ENCODE results near the gene ZNF580.

DNA sequence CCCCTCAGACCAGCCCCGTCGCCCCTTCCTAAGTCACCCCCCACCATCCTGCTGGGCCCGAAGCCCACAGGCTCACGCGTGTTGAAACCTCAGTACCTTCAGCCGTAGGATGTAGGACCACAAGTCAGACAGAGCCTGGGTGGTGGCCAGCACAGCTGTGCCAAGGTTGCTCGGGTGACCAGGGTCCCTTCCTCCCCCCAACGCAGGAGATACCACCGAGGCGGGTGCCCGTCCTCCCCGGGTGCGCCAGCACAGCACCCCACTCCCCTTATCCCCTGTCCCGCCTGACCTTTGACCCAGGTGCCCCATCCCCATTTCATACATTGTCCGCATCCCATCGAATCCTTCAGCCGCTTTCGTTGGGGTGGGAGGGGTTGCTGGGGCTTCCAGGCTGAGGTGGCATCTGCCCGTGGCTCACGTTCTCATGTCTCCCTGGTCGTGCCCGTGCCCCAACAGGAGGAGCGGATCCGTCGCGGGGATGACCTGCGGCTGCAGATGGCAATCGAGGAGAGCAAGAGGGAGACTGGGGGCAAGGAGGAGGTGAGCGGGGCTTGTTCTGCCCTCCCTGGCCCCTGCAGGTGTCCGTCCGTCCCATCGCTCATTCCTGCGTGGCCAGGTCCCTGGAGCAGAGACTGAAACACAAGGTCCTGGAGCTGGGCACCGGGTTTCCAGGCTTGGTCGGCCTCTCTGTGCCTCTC lies 48.8 kb downstream of the ZNF580 start:
- TF ChIP-seq SMC3 (conservative IDR thresholded peaks at IDR 0.05; ENCODE audit: insufficient read depth, low read depth, low read length) (no peak), SRF (CRISPR knock-in tag; IDR thresholded peaks at IDR 0.05) (no peak), HNRNPK (IDR thresholded peaks at IDR 0.05; ENCODE audit: low read depth, low read length, poor library complexity, severe bottlenecking) (no peak), TEAD4 (IDR thresholded peaks at IDR 0.05; ENCODE audit: low read length) (no peak), TEAD4 (CRISPR knock-in tag; IDR thresholded peaks at IDR 0.05; ENCODE audit: borderline replicate concordance) (no peak), ZNF175 (CRISPR knock-in tag; IDR thresholded peaks at IDR 0.05; ENCODE audit: low read depth) (no peak), CTCF (IDR thresholded peaks at IDR 0.05 in 2 of 3, conservative IDR thresholded peaks at IDR 0.05 in 1 of 3; ENCODE audit: insufficient read depth in 2 of 3, low read depth in 1 of 3, low read length in 3 of 3) (no peak), NFRKB (IDR thresholded peaks at IDR 0.05; ENCODE audit: low read depth) (no peak), ZNF274 (IDR thresholded peaks at IDR 0.05; ENCODE audit: borderline replicate concordance, low read depth, low read length) (no peak), ZNF140 (CRISPR knock-in tag; IDR thresholded peaks at IDR 0.05) (no peak), ZNF224 (CRISPR knock-in tag; IDR thresholded peaks at IDR 0.05) (no peak), HDAC2 (IDR thresholded peaks at IDR 0.05) (no peak), ETV6 (IDR thresholded peaks at IDR 0.05; ENCODE audit: borderline replicate concordance in 1 of 2, low read depth in 2 of 2, low read length in 1 of 2) (no peak), ETV6 (CRISPR knock-in tag; IDR thresholded peaks at IDR 0.05; ENCODE audit: borderline replicate concordance) (no peak), UBTF (IDR thresholded peaks at IDR 0.05; ENCODE audit: borderline replicate concordance in 1 of 2, low read depth in 2 of 2, low read length in 2 of 2) (no peak)
- TF ChIP-seq, protein P1, sequence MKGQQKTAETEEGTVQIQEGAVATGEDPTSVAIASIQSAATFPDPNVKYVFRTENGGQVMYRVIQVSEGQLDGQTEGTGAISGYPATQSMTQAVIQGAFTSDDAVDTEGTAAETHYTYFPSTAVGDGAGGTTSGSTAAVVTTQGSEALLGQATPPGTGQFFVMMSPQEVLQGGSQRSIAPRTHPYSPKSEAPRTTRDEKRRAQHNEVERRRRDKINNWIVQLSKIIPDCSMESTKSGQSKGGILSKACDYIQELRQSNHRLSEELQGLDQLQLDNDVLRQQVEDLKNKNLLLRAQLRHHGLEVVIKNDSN (CRISPR knock-in tag; IDR thresholded peaks at IDR 0.05) = no peak
